Measurements from ENCODE around the gene IQSEC1.

Gene IQSEC1

DNA sequence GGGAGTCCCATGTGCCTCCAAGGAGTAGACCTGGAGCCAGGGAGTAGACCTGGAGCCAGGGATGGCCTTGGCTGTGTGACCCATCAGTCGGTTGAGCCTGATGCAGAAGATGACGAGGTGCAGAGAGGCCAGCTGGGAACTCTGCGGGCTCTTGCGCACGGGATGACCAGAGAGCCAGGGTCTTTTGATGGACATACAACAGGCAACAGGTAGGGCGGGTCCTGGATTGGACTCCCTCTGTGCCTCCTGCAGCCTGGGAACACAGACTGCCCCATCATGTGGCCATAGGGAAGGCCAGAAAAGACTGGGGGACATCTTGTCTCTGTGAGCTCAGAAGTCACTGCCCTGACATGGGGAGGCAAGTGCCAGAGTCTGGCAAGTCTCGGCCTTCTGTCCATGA lies 164.4 kb downstream of the IQSEC1 start:
- no peak for TF ChIP-seq FOXP2 (optimal IDR thresholded peaks at IDR 0.05; ENCODE audit: borderline replicate concordance, extremely low read depth, extremely low read length, insufficient read depth)
- TF ChIP-seq TAF1 (IDR thresholded peaks at IDR 0.05; ENCODE audit: borderline replicate concordance, insufficient read depth, low read length): no peak
- TF ChIP-seq POLR2AphosphoS5 (IDR thresholded peaks at IDR 0.05; ENCODE audit: low read depth, low read length): no peak
- TF ChIP-seq, protein P1, sequence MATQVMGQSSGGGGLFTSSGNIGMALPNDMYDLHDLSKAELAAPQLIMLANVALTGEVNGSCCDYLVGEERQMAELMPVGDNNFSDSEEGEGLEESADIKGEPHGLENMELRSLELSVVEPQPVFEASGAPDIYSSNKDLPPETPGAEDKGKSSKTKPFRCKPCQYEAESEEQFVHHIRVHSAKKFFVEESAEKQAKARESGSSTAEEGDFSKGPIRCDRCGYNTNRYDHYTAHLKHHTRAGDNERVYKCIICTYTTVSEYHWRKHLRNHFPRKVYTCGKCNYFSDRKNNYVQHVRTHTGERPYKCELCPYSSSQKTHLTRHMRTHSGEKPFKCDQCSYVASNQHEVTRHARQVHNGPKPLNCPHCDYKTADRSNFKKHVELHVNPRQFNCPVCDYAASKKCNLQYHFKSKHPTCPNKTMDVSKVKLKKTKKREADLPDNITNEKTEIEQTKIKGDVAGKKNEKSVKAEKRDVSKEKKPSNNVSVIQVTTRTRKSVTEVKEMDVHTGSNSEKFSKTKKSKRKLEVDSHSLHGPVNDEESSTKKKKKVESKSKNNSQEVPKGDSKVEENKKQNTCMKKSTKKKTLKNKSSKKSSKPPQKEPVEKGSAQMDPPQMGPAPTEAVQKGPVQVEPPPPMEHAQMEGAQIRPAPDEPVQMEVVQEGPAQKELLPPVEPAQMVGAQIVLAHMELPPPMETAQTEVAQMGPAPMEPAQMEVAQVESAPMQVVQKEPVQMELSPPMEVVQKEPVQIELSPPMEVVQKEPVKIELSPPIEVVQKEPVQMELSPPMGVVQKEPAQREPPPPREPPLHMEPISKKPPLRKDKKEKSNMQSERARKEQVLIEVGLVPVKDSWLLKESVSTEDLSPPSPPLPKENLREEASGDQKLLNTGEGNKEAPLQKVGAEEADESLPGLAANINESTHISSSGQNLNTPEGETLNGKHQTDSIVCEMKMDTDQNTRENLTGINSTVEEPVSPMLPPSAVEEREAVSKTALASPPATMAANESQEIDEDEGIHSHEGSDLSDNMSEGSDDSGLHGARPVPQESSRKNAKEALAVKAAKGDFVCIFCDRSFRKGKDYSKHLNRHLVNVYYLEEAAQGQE (IDR thresholded peaks at IDR 0.05; ENCODE audit: insufficient read depth in 1 of 2, low read depth in 2 of 2, low read length in 2 of 2): no peak
- TF ChIP-seq SIN3A (IDR thresholded peaks at IDR 0.05; ENCODE audit: borderline replicate concordance, insufficient read depth, low read length): no peak

DNA sequence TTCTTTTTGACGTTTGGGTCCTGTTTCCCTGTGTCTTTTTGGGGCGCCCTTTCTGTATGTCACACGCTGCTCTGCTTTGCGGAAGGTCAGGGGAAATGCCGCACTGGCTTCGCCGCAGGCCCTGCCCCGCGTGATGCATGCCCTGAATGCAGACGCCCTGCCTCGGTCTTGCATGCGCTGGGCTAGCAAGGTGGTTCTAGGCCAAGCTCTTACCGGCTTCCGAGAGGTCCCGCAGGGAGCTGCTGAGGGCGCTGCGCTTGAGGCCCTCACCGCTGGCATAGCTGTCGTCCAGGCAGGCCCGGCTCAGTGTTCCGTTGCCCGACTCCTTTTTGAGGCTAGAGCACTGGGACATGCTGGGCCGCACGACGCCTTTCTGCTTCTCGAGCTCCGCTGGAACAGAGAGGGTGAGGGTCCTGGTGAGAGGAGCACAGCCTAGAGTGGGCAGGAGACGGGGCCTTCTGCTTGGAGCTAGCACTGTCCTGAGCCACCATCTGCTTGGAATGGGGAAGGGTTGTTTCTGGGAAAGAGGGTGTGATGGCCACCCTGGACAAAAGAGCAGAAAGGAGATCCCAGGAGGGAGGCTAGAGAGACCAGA lies 165.0 kb downstream of the IQSEC1 start:
- TF ChIP-seq FOXP2 (optimal IDR thresholded peaks at IDR 0.05; ENCODE audit: borderline replicate concordance, extremely low read depth, extremely low read length, insufficient read depth) (no peak), TAF1 (IDR thresholded peaks at IDR 0.05; ENCODE audit: borderline replicate concordance, insufficient read depth, low read length) (no peak), SIN3A (IDR thresholded peaks at IDR 0.05; ENCODE audit: borderline replicate concordance, insufficient read depth, low read length) (no peak), POLR2AphosphoS5 (IDR thresholded peaks at IDR 0.05; ENCODE audit: low read depth, low read length) (no peak)
- TF ChIP-seq, protein P1 (IDR thresholded peaks at IDR 0.05; ENCODE audit: insufficient read depth in 1 of 2, low read depth in 2 of 2, low read length in 2 of 2): no peak

DNA sequence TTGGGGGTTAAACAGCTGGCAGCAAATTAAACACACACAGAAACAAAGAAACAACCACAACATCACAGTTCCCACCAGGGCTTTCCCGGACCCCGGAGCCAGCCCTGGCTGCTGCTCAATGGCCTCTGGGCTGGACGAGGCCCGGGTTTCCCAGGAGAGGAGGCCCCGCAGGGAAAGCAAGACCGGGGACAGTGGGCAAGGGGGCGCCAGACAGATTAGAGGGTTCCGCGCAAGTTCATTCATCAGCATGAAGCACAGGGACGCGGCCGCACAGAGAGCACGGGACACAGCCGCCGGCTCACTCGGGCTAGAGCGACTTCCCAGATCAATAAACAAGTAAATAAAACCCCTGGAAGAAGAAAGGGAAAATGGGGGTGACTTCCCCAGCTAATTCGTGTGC lies 165.5 kb downstream of the IQSEC1 start:
- TF ChIP-seq, protein P1 (IDR thresholded peaks at IDR 0.05; ENCODE audit: insufficient read depth in 1 of 2, low read depth in 2 of 2, low read length in 2 of 2): no peak
- TF ChIP-seq TAF1 (IDR thresholded peaks at IDR 0.05; ENCODE audit: borderline replicate concordance, insufficient read depth, low read length): no peak
- TF ChIP-seq POLR2AphosphoS5 (IDR thresholded peaks at IDR 0.05; ENCODE audit: low read depth, low read length): no peak
- TF ChIP-seq FOXP2 (optimal IDR thresholded peaks at IDR 0.05; ENCODE audit: borderline replicate concordance, extremely low read depth, extremely low read length, insufficient read depth): no peak
- no peak for TF ChIP-seq SIN3A (IDR thresholded peaks at IDR 0.05; ENCODE audit: borderline replicate concordance, insufficient read depth, low read length)

DNA sequence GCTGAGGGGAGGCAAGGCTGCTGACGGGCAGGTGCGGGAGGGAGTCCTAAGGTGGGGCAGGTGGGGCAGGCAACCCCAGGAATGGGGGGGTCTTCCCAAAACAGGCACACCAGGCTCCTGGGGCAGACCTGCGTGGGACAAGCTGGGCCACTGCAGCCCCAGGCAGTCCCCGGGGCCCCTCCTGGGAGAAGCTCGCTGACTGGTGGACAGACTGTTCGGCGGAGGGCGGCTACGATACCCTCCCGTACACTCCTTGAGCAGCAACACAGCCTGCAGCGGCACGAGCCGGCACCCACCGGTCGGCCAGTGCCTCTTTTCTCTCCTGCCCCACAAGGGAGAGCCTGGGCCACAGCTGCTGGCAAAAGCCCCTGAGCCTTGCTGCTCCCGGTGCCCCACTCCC lies 165.9 kb downstream of the IQSEC1 start:
- no peak for TF ChIP-seq TAF1 (IDR thresholded peaks at IDR 0.05; ENCODE audit: borderline replicate concordance, insufficient read depth, low read length)
- TF ChIP-seq, protein P1 (IDR thresholded peaks at IDR 0.05; ENCODE audit: insufficient read depth in 1 of 2, low read depth in 2 of 2, low read length in 2 of 2): no peak
- TF ChIP-seq FOXP2 (optimal IDR thresholded peaks at IDR 0.05; ENCODE audit: borderline replicate concordance, extremely low read depth, extremely low read length, insufficient read depth): no peak
- no peak for TF ChIP-seq SIN3A (IDR thresholded peaks at IDR 0.05; ENCODE audit: borderline replicate concordance, insufficient read depth, low read length)
- TF ChIP-seq POLR2AphosphoS5 (IDR thresholded peaks at IDR 0.05; ENCODE audit: low read depth, low read length): no peak
